Endothelial cell of umbilical vein (primary cell): ENCODE measurements around the gene ANKS1B. TPM values are rescaled to one million over a fixed set of nuclear protein-coding genes. Genes with fewer than 3 reads are reported as not detected.

Experiments used
- BruUV-seq: library from RNA; stranded (reverse); fragments of 400-500 nt; replicated peaks from 2 replicates; lab custom pipeline; 2021; lab: Mats Ljungman, UMichigan
- CTCF ChIA-PET: fragments of 300-600, 350-600 bp; sonication (Branson Sonifier 250); formaldehyde crosslinking; loops from one replicate; lab custom pipeline; 2021; ENCODE audit warnings: antibody characterized with exemption, inconsistent platforms; lab: Charles Lee
- POLR2A ChIA-PET: fragments of 300-600, 350-600 bp; sonication (Branson Sonifier 250); formaldehyde crosslinking; loops from one replicate; lab custom pipeline; 2021; ENCODE audit warnings: antibody characterized with exemption, inconsistent platforms; lab: Charles Lee
- DNase-seq: peaks from one replicate; pipeline ENCODE4 v3.0.0-alpha.2; 2011; ENCODE audit warnings: low read depth, low spot score
- FAIRE-seq: peaks from 2 replicates; lab custom pipeline; 2011; peaks lifted over from hg19 to GRCh38; lab: Jason Lieb, UNC
- H2AFZ ChIP-seq: 2 replicates; pipeline ENCODE4 v1.6.0; 2012; ENCODE audit warnings: low read depth, low read length, control low read depth, inconsistent platforms
- H3K27ac ChIP-seq: 2 replicates; pipeline ENCODE4 v1.5.1; 2011; ENCODE audit warnings: low read depth, mild to moderate bottlenecking, control low read depth, low read length, moderate library complexity; ENCODE audit not compliant: insufficient read depth
- H3K27me3 ChIP-seq, 2 experiments: 2 replicates each; pipeline versions ENCODE4 v1.6.0 to v1.6.1; 2011; ENCODE audit warnings: low read length in 2 of 2, mixed read lengths in 1 of 2; ENCODE audit not compliant: control insufficient read depth in 2 of 2, insufficient read depth in 2 of 2
- H3K36me3 ChIP-seq, 2 experiments: 2 replicates in 1 of 2; 3 replicates in 1 of 2; pipeline ENCODE4 v1.5.1; 2011; ENCODE audit warnings: low read length in 2 of 2, mild to moderate bottlenecking in 1 of 2, moderate library complexity in 1 of 2; ENCODE audit not compliant: control insufficient read depth in 2 of 2, insufficient read depth in 2 of 2; ENCODE audit errors: extremely low read depth in 1 of 2
- H3K4me1 ChIP-seq: 3 replicates; pipeline ENCODE4 v1.5.1; 2011; ENCODE audit warnings: mild to moderate bottlenecking, low read length; ENCODE audit not compliant: control insufficient read depth, insufficient read depth; ENCODE audit errors: extremely low read depth
- H3K4me2 ChIP-seq: 2 replicates; pipeline ENCODE4 v1.6.1; 2011; ENCODE audit warnings: low read length, control low read depth, mixed read lengths; ENCODE audit not compliant: insufficient read depth
- H3K4me3 ChIP-seq, 3 experiments: fragments of 200-600 bp in 1 of 3; sonication (generic), shearing (Covaris generic) in 1 of 3; replicated peaks in 1 of 3; 2 replicates each; pipeline ENCODE4 v1.5.1; 2011 to 2016; ENCODE audit warnings: control low read depth in 3 of 3, low read length in 3 of 3, mild to moderate bottlenecking in 2 of 3, inconsistent platforms in 1 of 3, low read depth in 1 of 3, moderate library complexity in 1 of 3; ENCODE audit not compliant: insufficient read depth in 1 of 3
- H3K79me2 ChIP-seq: 2 replicates; pipeline ENCODE4 v1.6.0; 2012; ENCODE audit warnings: low read length, inconsistent platforms; ENCODE audit not compliant: control insufficient read depth, insufficient read depth
- H3K9ac ChIP-seq: replicated peaks from 2 replicates; pipeline ENCODE3; 2011; ENCODE audit warnings: low read length, control low read depth; ENCODE audit not compliant: insufficient read depth; ENCODE audit errors: extremely low read depth
- H3K9me1 ChIP-seq: replicated peaks from 3 replicates; pipeline ENCODE4 v1.6.0; 2011; ENCODE audit warnings: mild to moderate bottlenecking, low read length; ENCODE audit not compliant: control insufficient read depth, insufficient read depth; ENCODE audit errors: extremely low read depth
- H3K9me3 ChIP-seq: replicated peaks from 2 replicates; pipeline ENCODE4 v1.5.1; 2012; ENCODE audit warnings: low read length, inconsistent platforms; ENCODE audit not compliant: control insufficient read depth, insufficient read depth
- H4K20me1 ChIP-seq: replicated peaks from 2 replicates; pipeline ENCODE3; 2011; ENCODE audit warnings: mild to moderate bottlenecking, low read length; ENCODE audit not compliant: control insufficient read depth, insufficient read depth; ENCODE audit errors: extremely low read depth
- EZH2 ChIP-seq: IDR thresholded peaks from 2 replicates; pipeline ENCODE4 v1.6.1; 2012; ENCODE audit warnings: borderline replicate concordance, low read depth, mild to moderate bottlenecking, moderate library complexity, low read length, inconsistent platforms; ENCODE audit not compliant: severe bottlenecking
- FOS ChIP-seq: IDR thresholded peaks from 2 replicates; pipeline ENCODE4 v1.6.1; 2011; ENCODE audit warnings: mild to moderate bottlenecking, low read length, moderate library complexity, borderline replicate concordance; ENCODE audit not compliant: insufficient read depth
- GATA2 ChIP-seq: IDR thresholded peaks from 2 replicates; pipeline ENCODE4 v1.7.0; 2011; ENCODE audit warnings: low read depth, mild to moderate bottlenecking, moderate library complexity, mixed read lengths, low read length; ENCODE audit not compliant: insufficient read length, insufficient read depth
- JUN ChIP-seq: IDR thresholded peaks from 2 replicates; pipeline ENCODE4 v1.6.1; 2011; ENCODE audit warnings: borderline replicate concordance, low read depth; ENCODE audit not compliant: insufficient read length, insufficient read depth
- MYC ChIP-seq: IDR thresholded peaks from one replicate; pipeline ENCODE4 v1.6.1; 2011; ENCODE audit warnings: mild to moderate bottlenecking, low read depth, low read length
- POLR2A ChIP-seq: IDR thresholded peaks from 2 replicates; pipeline ENCODE4 v1.6.1; 2012; ENCODE audit warnings: low read depth, mild to moderate bottlenecking, control low read depth, low read length
- POLR2AphosphoS5 ChIP-seq: IDR thresholded peaks from 2 replicates; pipeline ENCODE4 v1.6.1; 2012; ENCODE audit warnings: low read depth, mild to moderate bottlenecking, control low read depth, low read length, moderate library complexity; ENCODE audit not compliant: insufficient read depth
- dilution Hi-C: fragments of 300-500 bp; cut with MboI; formaldehyde crosslinking; loops from one replicate; pipeline ENCODE4 v1.15.0; 2019; ENCODE audit warnings: low sequenced_read_pairs; ENCODE audit not compliant: extremely low pct_ligation_motif_present
- intact Hi-C: fragments of 100-400 bp; cut with micrococcal nuclease; formaldehyde crosslinking; loops from one replicate; pipeline ENCODE4 v1.10.0; 2022
- polyA plus RNA-seq, 4 experiments: library from polyadenylated mRNA; depleted of rRNA in 3 of 4; stranded (reverse) in 3 of 4; unstranded in 1 of 4; fragments of >200 nt; gene quantifications; 2 replicates each; pipeline versions ENCODE4 v1.2.1 to v1.2.3, GENCODE V29; 2011 to 2012; ENCODE audit warnings: missing spikeins in 1 of 4
- total RNA-seq: library from RNA; stranded (reverse); gene quantifications from 2 replicates; pipeline ENCODE4 v1.2.3, GENCODE V29; 2021
- TF ChIP-seq, protein P1 (sequence below), 2 donors: IDR thresholded peaks; 1 replicate in 1 of 2; 2 replicates in 1 of 2; pipeline ENCODE4 v1.5.1; 2011; ENCODE audit warnings: low read length in 2 of 2, mild to moderate bottlenecking in 2 of 2, moderate library complexity in 2 of 2, control low read depth in 1 of 2, inconsistent platforms in 1 of 2, low read depth in 1 of 2; ENCODE audit not compliant: insufficient read depth in 1 of 2; ENCODE audit errors: extremely low read depth in 1 of 2
- TF ChIP-seq, protein P2 (sequence below): IDR thresholded peaks from 2 replicates; pipeline ENCODE4 v1.6.1; 2011; ENCODE audit not compliant: insufficient read depth, insufficient read length

Gene ANKS1B
- total and polyA plus RNA-seq, 2 donors (not counting 3 experiments of a cell fraction or from before 2014, with no cell fraction given), result 0.15 to 0.38 TPM

DNA sequence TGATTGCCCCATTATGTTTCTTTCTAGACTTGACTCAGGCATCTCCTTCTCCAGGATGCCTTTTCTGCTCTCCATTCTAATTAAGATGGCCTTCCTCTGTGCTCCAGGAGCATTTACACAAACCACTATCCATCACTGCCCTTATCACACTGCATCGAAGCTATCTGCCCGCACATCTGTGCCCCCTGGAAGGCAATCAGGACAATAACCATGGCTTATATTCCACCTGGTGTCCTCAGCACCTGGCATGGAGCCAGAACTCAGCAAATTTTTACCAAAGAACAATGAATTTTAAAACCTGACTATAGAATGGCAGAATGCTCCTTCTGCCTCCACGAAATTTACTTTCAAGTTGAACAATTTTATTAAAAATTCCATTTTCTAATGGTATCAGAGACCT lies 873.9 kb downstream of the ANKS1B start:
- Histone ChIP-seq H2AFZ (no peak overlapping the region), H3K9me1 (no peaks in the 10 kb centered on the region), H3K4me1 (no peaks in the 10 kb centered on the region), H3K9me3 (no peaks in the 10 kb centered on the region), H3K9ac (no peak overlapping the region), H3K79me2 (no peaks in the 10 kb centered on the region), H3K27ac (no peak overlapping the region), H4K20me1 (no peaks in the 10 kb centered on the region), H3K27me3 (no peaks in the 10 kb centered on the region), H3K36me3 (no peaks in the 10 kb centered on the region), H3K4me3 (no peak overlapping the region), H3K4me2 (no peak overlapping the region)
- intact Hi-C loops (no loop called here), dilution Hi-C loops (no loop called here)
- POLR2A ChIA-PET, result no interaction called here
- TF ChIP-seq FOS (no peak), GATA2 (no peak)
- TF ChIP-seq, protein P1, sequence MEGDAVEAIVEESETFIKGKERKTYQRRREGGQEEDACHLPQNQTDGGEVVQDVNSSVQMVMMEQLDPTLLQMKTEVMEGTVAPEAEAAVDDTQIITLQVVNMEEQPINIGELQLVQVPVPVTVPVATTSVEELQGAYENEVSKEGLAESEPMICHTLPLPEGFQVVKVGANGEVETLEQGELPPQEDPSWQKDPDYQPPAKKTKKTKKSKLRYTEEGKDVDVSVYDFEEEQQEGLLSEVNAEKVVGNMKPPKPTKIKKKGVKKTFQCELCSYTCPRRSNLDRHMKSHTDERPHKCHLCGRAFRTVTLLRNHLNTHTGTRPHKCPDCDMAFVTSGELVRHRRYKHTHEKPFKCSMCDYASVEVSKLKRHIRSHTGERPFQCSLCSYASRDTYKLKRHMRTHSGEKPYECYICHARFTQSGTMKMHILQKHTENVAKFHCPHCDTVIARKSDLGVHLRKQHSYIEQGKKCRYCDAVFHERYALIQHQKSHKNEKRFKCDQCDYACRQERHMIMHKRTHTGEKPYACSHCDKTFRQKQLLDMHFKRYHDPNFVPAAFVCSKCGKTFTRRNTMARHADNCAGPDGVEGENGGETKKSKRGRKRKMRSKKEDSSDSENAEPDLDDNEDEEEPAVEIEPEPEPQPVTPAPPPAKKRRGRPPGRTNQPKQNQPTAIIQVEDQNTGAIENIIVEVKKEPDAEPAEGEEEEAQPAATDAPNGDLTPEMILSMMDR (IDR thresholded peaks at IDR 0.05; ENCODE audit: extremely low read depth in 1 of 2, insufficient read depth in 1 of 2, low read depth in 1 of 2, low read length in 2 of 2), result no peak
- BruUV-seq, result no TSS peak
- CTCF ChIA-PET, result no interaction called here
- FAIRE-seq (no peak), DNase-seq (no peak)

DNA sequence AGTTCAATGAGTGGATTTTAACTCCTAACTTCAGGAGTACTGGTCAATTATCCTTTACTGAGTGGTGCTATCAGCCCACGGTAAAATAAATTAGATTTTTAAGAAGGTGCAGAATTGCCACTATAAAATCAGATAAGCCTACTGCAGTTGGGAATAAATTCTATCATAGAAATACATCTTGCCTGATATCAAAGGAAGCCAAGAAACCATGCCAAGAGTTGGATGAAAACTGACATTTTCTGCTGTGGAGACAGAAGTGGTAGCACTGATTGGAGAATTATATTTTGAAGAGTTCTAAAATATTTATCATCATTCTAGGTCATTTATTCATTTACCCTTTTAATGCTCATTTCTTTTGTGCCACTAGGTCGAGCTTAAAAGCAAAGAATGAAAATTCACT lies 874.5 kb downstream of the ANKS1B start:
- intact Hi-C loops (no loop called here), dilution Hi-C loops (no loop called here)
- POLR2A ChIA-PET, result no interaction called here
- Histone ChIP-seq H3K4me3 (no peak overlapping the region), H3K36me3 (no peaks in the 10 kb centered on the region), H3K27me3 (no peaks in the 10 kb centered on the region), H3K9me3 (no peaks in the 10 kb centered on the region), H3K79me2 (no peaks in the 10 kb centered on the region), H3K9ac (no peak overlapping the region), H4K20me1 (no peaks in the 10 kb centered on the region), H2AFZ (no peak overlapping the region), H3K27ac (no peak overlapping the region), H3K4me1 (no peaks in the 10 kb centered on the region), H3K9me1 (no peaks in the 10 kb centered on the region), H3K4me2 (no peak overlapping the region)
- TF ChIP-seq, protein P1 (IDR thresholded peaks at IDR 0.05; ENCODE audit: extremely low read depth in 1 of 2, insufficient read depth in 1 of 2, low read depth in 1 of 2, low read length in 2 of 2), result no peak
- TF ChIP-seq JUN (no peak), POLR2AphosphoS5 (no peak), GATA2 (no peak), FOS (no peak), POLR2A (no peak), EZH2 (no peak), MYC (no peak)
- TF ChIP-seq, protein P2, sequence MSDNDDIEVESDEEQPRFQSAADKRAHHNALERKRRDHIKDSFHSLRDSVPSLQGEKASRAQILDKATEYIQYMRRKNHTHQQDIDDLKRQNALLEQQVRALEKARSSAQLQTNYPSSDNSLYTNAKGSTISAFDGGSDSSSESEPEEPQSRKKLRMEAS, result no peak
- CTCF ChIA-PET, result no interaction called here
- FAIRE-seq (no peak), DNase-seq (no peak)
- BruUV-seq, result no TSS peak
